Memory B cell (primary cell): Measurements from ENCODE around the gene HNRNPM.

Experiments used
- ATAC-seq: fragments of 150-1000 bp; cut with Tn5 transposase; 2 replicates; pipeline ENCODE4 v1.10.0; 2021; ENCODE audit warnings: low read depth, mild to moderate bottlenecking, moderate library complexity
- DNase-seq, 2 donors: peaks; one replicate each; pipeline ENCODE4 v3.0.0; 2022; ENCODE audit warnings: low spot score in 2 of 2
- H3K27ac Mint-ChIP-seq: one replicate; pipeline ENCODE4 v1.8.0; 2022; ENCODE audit warnings: mild to moderate bottlenecking, moderate library complexity, mixed read lengths
- H3K27me3 Mint-ChIP-seq: one replicate; pipeline ENCODE4 v1.8.0; 2022; ENCODE audit warnings: mixed read lengths
- H3K36me3 Mint-ChIP-seq: one replicate; pipeline ENCODE4 v1.8.0; 2022; ENCODE audit warnings: mild to moderate bottlenecking, mixed read lengths
- H3K4me1 Mint-ChIP-seq: one replicate; pipeline ENCODE4 v1.8.0; 2022; ENCODE audit warnings: mixed read lengths
- H3K4me3 Mint-ChIP-seq: one replicate; pipeline ENCODE4 v1.8.0; 2022; ENCODE audit warnings: mild to moderate bottlenecking, moderate library complexity, mixed read lengths
- H3K9me3 Mint-ChIP-seq: one replicate; pipeline ENCODE4 v1.8.0; 2022; ENCODE audit warnings: mixed read lengths

The HNRNPM gene

GRCh38 chr19:8477889-8478288 is 33.1 kb downstream of the HNRNPM start:
- no peaks in the 10 kb centered on the region for H3K9me3 Mint-ChIP-seq
- H3K4me1 Mint-ChIP-seq = peaks cover 39% of the 10 kb centered on the region
- DNase-seq (no peak), ATAC-seq (no peak)
- H3K4me3 Mint-ChIP-seq = no peak overlapping the region
- H3K27me3 Mint-ChIP-seq = no peaks in the 10 kb centered on the region
- H3K27ac Mint-ChIP-seq = peak overlapping the region; percentile 36
- H3K36me3 Mint-ChIP-seq = peaks cover 30% of the 10 kb centered on the region

- H3K4me3 Mint-ChIP-seq = no peak overlapping the region
- H3K27ac Mint-ChIP-seq = peak overlapping the region; percentile 36
Observed at GRCh38 chr19:8478598-8478997, 33.8 kb downstream of the HNRNPM start.

GRCh38 chr19:8481201-8481600 is 36.4 kb downstream of the HNRNPM start:
- Mint-ChIP-seq H3K4me3 (no peak overlapping the region), H3K4me1 (peaks cover 24% of the 10 kb centered on the region), H3K27ac (peak overlapping the region; percentile 35), H3K36me3 (peaks cover 30% of the 10 kb centered on the region), H3K9me3 (no peaks in the 10 kb centered on the region), H3K27me3 (no peaks in the 10 kb centered on the region)
- ATAC-seq (no peak), DNase-seq (no peak)

More at GRCh38 chr19:8478598-8478997, 33.8 kb downstream of the HNRNPM start:
- no peaks in the 10 kb centered on the region for H3K27me3 Mint-ChIP-seq
- peaks cover 38% of the 10 kb centered on the region for H3K4me1 Mint-ChIP-seq
- H3K36me3 Mint-ChIP-seq = peaks cover 31% of the 10 kb centered on the region
- no peak for DNase-seq
- H3K9me3 Mint-ChIP-seq = no peaks in the 10 kb centered on the region
- ATAC-seq = no peak

GRCh38 chr19:8481616-8482015 is 36.8 kb downstream of the HNRNPM start:
- H3K27me3 Mint-ChIP-seq = no peaks in the 10 kb centered on the region
- peaks cover 24% of the 10 kb centered on the region for H3K4me1 Mint-ChIP-seq
- H3K4me3 Mint-ChIP-seq = no peak overlapping the region
- H3K9me3 Mint-ChIP-seq = no peaks in the 10 kb centered on the region
- ATAC-seq (no peak), DNase-seq (no peak)
- peaks cover 31% of the 10 kb centered on the region for H3K36me3 Mint-ChIP-seq
- H3K27ac Mint-ChIP-seq = peak overlapping the region; percentile 35

- H3K9me3 Mint-ChIP-seq = no peaks in the 10 kb centered on the region
- peaks cover 31% of the 10 kb centered on the region for H3K4me1 Mint-ChIP-seq
- H3K4me3 Mint-ChIP-seq = no peak overlapping the region
- DNase-seq (no peak), ATAC-seq (no peak)
- H3K36me3 Mint-ChIP-seq = peaks cover 38% of the 10 kb centered on the region
- H3K27ac Mint-ChIP-seq = no peak overlapping the region
- H3K27me3 Mint-ChIP-seq = no peaks in the 10 kb centered on the region
Observed at GRCh38 chr19:8482696-8483095, 37.9 kb downstream of the HNRNPM start.

- no peak overlapping the region for H3K4me3 Mint-ChIP-seq
- no peaks in the 10 kb centered on the region for H3K9me3 Mint-ChIP-seq
- DNase-seq (no peak), ATAC-seq (no peak)
- peaks cover 30% of the 10 kb centered on the region for H3K4me1 Mint-ChIP-seq
- no peaks in the 10 kb centered on the region for H3K27me3 Mint-ChIP-seq
- peaks cover 39% of the 10 kb centered on the region for H3K36me3 Mint-ChIP-seq
- no peak overlapping the region for H3K27ac Mint-ChIP-seq
Observed at GRCh38 chr19:8483165-8483564, 38.4 kb downstream of the HNRNPM start.

GRCh38 chr19:8484331-8484894 is 39.6 kb downstream of the HNRNPM start:
- ATAC-seq (no peak), DNase-seq (no peak)
- no peak overlapping the region for H3K4me3 Mint-ChIP-seq
- peaks cover 29% of the 10 kb centered on the region for H3K4me1 Mint-ChIP-seq
- no peaks in the 10 kb centered on the region for H3K9me3 Mint-ChIP-seq
- no peak overlapping the region for H3K27ac Mint-ChIP-seq
- H3K36me3 Mint-ChIP-seq = peaks cover 40% of the 10 kb centered on the region
- no peaks in the 10 kb centered on the region for H3K27me3 Mint-ChIP-seq

GRCh38 chr19:8485561-8486371 is 41.0 kb downstream of the HNRNPM start:
- peaks cover 46% of the 10 kb centered on the region for H3K36me3 Mint-ChIP-seq
- no peaks in the 10 kb centered on the region for H3K27me3 Mint-ChIP-seq
- H3K4me3 Mint-ChIP-seq = no peak overlapping the region
- peak overlapping the region; percentile 48 for H3K27ac Mint-ChIP-seq
- no peak for DNase-seq
- no peaks in the 10 kb centered on the region for H3K9me3 Mint-ChIP-seq
- peaks cover 27% of the 10 kb centered on the region for H3K4me1 Mint-ChIP-seq
- no peak for ATAC-seq

- DNase-seq (no peak), ATAC-seq (no peak)
- H3K4me1 Mint-ChIP-seq = peaks cover 17% of the 10 kb centered on the region
- no peaks in the 10 kb centered on the region for H3K9me3 Mint-ChIP-seq
- H3K4me3 Mint-ChIP-seq = peak overlapping the region; percentile 57
- peaks cover 41% of the 10 kb centered on the region for H3K36me3 Mint-ChIP-seq
- no peaks in the 10 kb centered on the region for H3K27me3 Mint-ChIP-seq
- peak overlapping the region; percentile 86 for H3K27ac Mint-ChIP-seq
Observed at GRCh38 chr19:8486661-8487136, 41.9 kb downstream of the HNRNPM start.

GRCh38 chr19:8487137-8487851 is 42.5 kb downstream of the HNRNPM start:
- no peak for DNase-seq
- peaks cover 38% of the 10 kb centered on the region for H3K36me3 Mint-ChIP-seq
- H3K9me3 Mint-ChIP-seq = no peaks in the 10 kb centered on the region
- H3K27me3 Mint-ChIP-seq = no peaks in the 10 kb centered on the region
- H3K4me3 Mint-ChIP-seq = peak overlapping the region; percentile 57
- ATAC-seq = peak; percentile 68
- H3K4me1 Mint-ChIP-seq = peaks cover 15% of the 10 kb centered on the region
- H3K27ac Mint-ChIP-seq = peak overlapping the region; percentile 86

GRCh38 chr19:8488365-8488764 is 43.6 kb downstream of the HNRNPM start:
- Mint-ChIP-seq H3K9me3 (no peaks in the 10 kb centered on the region), H3K27me3 (no peaks in the 10 kb centered on the region), H3K4me1 (peaks cover 12% of the 10 kb centered on the region), H3K4me3 (no peak overlapping the region), H3K27ac (peak overlapping the region; percentile 86), H3K36me3 (peaks cover 31% of the 10 kb centered on the region)
- ATAC-seq (no peak), DNase-seq (no peak)

- Mint-ChIP-seq H3K36me3 (peaks cover 30% of the 10 kb centered on the region), H3K9me3 (no peaks in the 10 kb centered on the region), H3K4me3 (no peak overlapping the region), H3K27me3 (no peaks in the 10 kb centered on the region), H3K27ac (peak overlapping the region; percentile 50), H3K4me1 (peaks cover 12% of the 10 kb centered on the region)
- no peak for ATAC-seq
- no peak for DNase-seq
Observed at GRCh38 chr19:8489561-8490394, 45.0 kb downstream of the HNRNPM start.

- Mint-ChIP-seq H3K4me3 (no peak overlapping the region), H3K27ac (no peak overlapping the region), H3K9me3 (no peaks in the 10 kb centered on the region), H3K27me3 (no peaks in the 10 kb centered on the region), H3K36me3 (peaks cover 30% of the 10 kb centered on the region), H3K4me1 (peaks cover 12% of the 10 kb centered on the region)
- ATAC-seq (no peak), DNase-seq (no peak)
Observed at GRCh38 chr19:8490395-8490760, 45.6 kb downstream of the HNRNPM start.
